SH-SY5Y (cell line): ENCODE measurements around the gene DUT.

Experiments
- GATA2 ChIP-seq: IDR thresholded peaks from 2 replicates; pipeline ENCODE4 v1.6.1; 2011; ENCODE audit warnings: mild to moderate bottlenecking, low read depth, low read length
- GATA3 ChIP-seq: IDR thresholded peaks from 2 replicates; pipeline ENCODE4 v1.6.1; 2011; ENCODE audit warnings: low read depth, mild to moderate bottlenecking, low read length, moderate library complexity

DNA sequence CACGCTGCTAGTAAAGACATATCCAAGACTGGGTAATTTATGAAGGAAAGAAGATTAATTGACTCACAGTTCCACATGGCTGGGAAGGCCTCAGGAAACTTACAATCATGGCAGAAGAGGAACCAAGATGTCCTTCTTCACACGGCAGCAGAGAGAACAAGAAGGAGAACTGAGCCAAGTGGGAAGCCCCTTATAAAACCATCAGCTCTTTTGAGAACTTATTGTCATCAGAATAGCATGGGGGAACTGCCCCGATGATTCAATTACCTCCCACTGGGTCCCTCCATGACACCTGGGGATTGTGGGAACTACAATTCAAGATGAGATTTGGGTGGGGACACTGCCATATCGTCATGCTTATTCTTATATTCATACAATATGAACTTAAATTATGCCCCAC lies 49.0 kb downstream of the DUT start:
- TF ChIP-seq GATA3 = no peak
- TF ChIP-seq GATA2 = no peak
